K562 (cell line): ENCODE results near the gene PRR36. TPM values are rescaled to one million over a fixed set of nuclear protein-coding genes. Genes with fewer than 3 reads are reported as not detected.

ENCODE experiments used
- AFF4 ChIP-seq: sonication (generic); formaldehyde crosslinking; IDR thresholded peaks from 2 replicates; pipeline ENCODE4 v1.8.0; 2023; ENCODE audit warnings: mild to moderate bottlenecking, missing genetic modification reagents
- ATF1 ChIP-seq, 2 experiments: fragments of 450-650 bp in 1 of 2; IDR thresholded peaks; 2 replicates each; pipeline ENCODE4 v1.6.1; 2016; ENCODE audit warnings: missing compliant biosample characterization in 1 of 2, missing genetic modification characterization in 1 of 2
- HMGN3 ChIP-seq: IDR thresholded peaks from 2 replicates; pipeline ENCODE4 v1.6.1; 2011; ENCODE audit warnings: borderline replicate concordance, low read depth, mild to moderate bottlenecking, mixed read lengths, low read length; ENCODE audit not compliant: insufficient read length; ENCODE audit errors: extremely low read depth
- JUND ChIP-seq, 2 experiments: IDR thresholded peaks; 2 replicates in 1 of 2; 3 replicates in 1 of 2; pipeline ENCODE4 v1.6.1; 2011; ENCODE audit warnings: borderline replicate concordance in 2 of 2, low read depth in 2 of 2, low read length in 2 of 2, improper control_type of control experiment in 1 of 2, missing biosample characterization in 1 of 2, missing genetic modification characterization in 1 of 2, missing genetic modification reagents in 1 of 2
- KLF13 ChIP-seq: fragments of 450-650 bp; IDR thresholded peaks from 2 replicates; pipeline ENCODE4 v1.6.1; 2016; ENCODE audit warnings: missing genetic modification characterization, low read depth, mild to moderate bottlenecking, missing compliant biosample characterization, moderate library complexity, borderline replicate concordance
- MBD2 ChIP-seq: sonication (generic); IDR thresholded peaks from 2 replicates; pipeline ENCODE4 v1.6.1; 2016; ENCODE audit warnings: low read depth, borderline replicate concordance
- MLLT1 ChIP-seq, 2 experiments: fragments of 450-650 bp; IDR thresholded peaks; 2 replicates each; pipeline ENCODE4 v1.6.1; 2016
- MYC ChIP-seq, 2 experiments: fragments of 250-450 bp in 1 of 2; sonication (Bioruptor Pico) in 1 of 2; IDR thresholded peaks; 2 replicates each; pipeline versions ENCODE4 v1.5.1 to v1.6.1; 2012 to 2021; ENCODE audit warnings: low read depth in 2 of 2, borderline replicate concordance in 1 of 2, improper control_type of control experiment in 1 of 2, low read length in 1 of 2, mild to moderate bottlenecking in 1 of 2, moderate library complexity in 1 of 2
- NBN ChIP-seq: fragments of 450-650 bp; IDR thresholded peaks from 2 replicates; pipeline ENCODE4 v1.6.1; 2016; ENCODE audit warnings: low read depth, mild to moderate bottlenecking
- NFIX ChIP-seq: fragments of 250-450 bp; sonication (Bioruptor Pico); IDR thresholded peaks from 2 replicates; pipeline ENCODE4 v1.4.0; 2020; ENCODE audit warnings: low read depth, mild to moderate bottlenecking, moderate library complexity
- NKRF ChIP-seq: fragments of 450-650 bp; IDR thresholded peaks from 2 replicates; pipeline ENCODE4 v1.6.1; 2016; ENCODE audit warnings: borderline replicate concordance
- NR4A1 ChIP-seq, 2 experiments: fragments of 250-450 bp in 1 of 2; fragments of 450-650 bp in 1 of 2; sonication (Bioruptor Pico) in 1 of 2; IDR thresholded peaks; 2 replicates each; pipeline versions ENCODE4 v1.4.0 to v1.6.1; 2016 to 2020; ENCODE audit warnings: mild to moderate bottlenecking in 2 of 2, missing compliant biosample characterization in 1 of 2, missing genetic modification characterization in 1 of 2, moderate library complexity in 1 of 2
- NRF1 ChIP-seq, 2 experiments: fragments of 450-650 bp; IDR thresholded peaks in 1 of 2; conservative IDR thresholded peaks in 1 of 2; 2 replicates each; pipeline ENCODE4 v1.6.1; 2014; ENCODE audit warnings: mild to moderate bottlenecking in 2 of 2
- ZBTB1 ChIP-seq: sonication (generic); formaldehyde crosslinking; IDR thresholded peaks from 2 replicates; pipeline ENCODE4 v1.8.1; 2023; ENCODE audit warnings: missing genetic modification reagents, low read depth, mild to moderate bottlenecking, borderline replicate concordance
- ZNF121 ChIP-seq: sonication (generic); formaldehyde crosslinking; conservative IDR thresholded peaks from 2 replicates; pipeline ENCODE4 v1.8.0; 2022; ENCODE audit warnings: missing genetic modification reagents
- polyA plus RNA-seq, 8 experiments: library from polyadenylated mRNA; depleted of rRNA in 4 of 8; stranded (reverse) in 5 of 8; unstranded in 3 of 8; fragments of >200 nt; fragmentation: Nextera tagmentation in 2 of 8; fragmentation: Illumina TruSeq in 1 of 8; extraction: Ambion mirVana in 2 of 8; extraction: Trizol in 1 of 8; gene quantifications; 2 replicates each; pipeline versions ENCODE4 v1.2.1 to v1.2.3, GENCODE V29; 2011 to 2014; ENCODE audit warnings: inconsistent platforms in 1 of 8, missing spikeins in 1 of 8
- total RNA-seq, 7 experiments: library from RNA; depleted of rRNA in 6 of 7; stranded (reverse); fragments of >200 nt in 6 of 7; fragmentation: Illumina TruSeq in 2 of 7; extraction: Trizol in 2 of 7; gene quantifications; 2 replicates each; pipeline versions ENCODE4 v1.2.1 to v1.2.3, GENCODE V29; 2011 to 2021; ENCODE audit warnings: low replicate concordance in 1 of 7

The PRR36 gene
- total and polyA plus RNA-seq, 9 of the 15 experiments (the other 6 are each of a cell fraction or from before 2014, with no cell fraction given) = 0.05 to 0.42 (median 0.06) TPM; not detected in 6

GRCh38 chr19:7871437-7872305 lies 2.5 kb downstream of the PRR36 start (continued):
- TF ChIP-seq ATF1 (CRISPR knock-in tag; IDR thresholded peaks at IDR 0.05) = no peak
- 0 out of 2 replicates have a peak, but pooled peaks have one; percentile 4 for TF ChIP-seq ATF1 (tag; IDR thresholded peaks at IDR 0.05)
- TF ChIP-seq NR4A1 (CRISPR knock-in tag; IDR thresholded peaks at IDR 0.05) = peak; percentile 42; the same call in 1 of the 2 replicates
- TF ChIP-seq NR4A1 (tag; IDR thresholded peaks at IDR 0.05) = no peak
- 0 out of 2 replicates have a peak, but pooled peaks have one; percentile 24 for TF ChIP-seq MYC (IDR thresholded peaks at IDR 0.05; ENCODE audit: low read depth, low read length)
- TF ChIP-seq MYC (CRISPR knock-in tag; IDR thresholded peaks at IDR 0.05; ENCODE audit: borderline replicate concordance, low read depth) = no peak
- no peak for TF ChIP-seq NFIX (CRISPR knock-in tag)
- peak; percentile 20 for TF ChIP-seq HMGN3
- TF ChIP-seq MBD2 = no peak
- TF ChIP-seq NBN = 0 out of 2 replicates have a peak, but pooled peaks have one; percentile 74
- 0 out of 2 replicates have a peak, but pooled peaks have one; percentile 22 for TF ChIP-seq KLF13 (tag)
- TF ChIP-seq AFF4 (CRISPR knock-in tag) = 0 out of 2 replicates have a peak, but pooled peaks have one; percentile 49
- TF ChIP-seq NKRF = peak; percentile 87
- 0 out of 2 replicates have a peak, but pooled peaks have one; percentile 39 for TF ChIP-seq ZBTB1 (CRISPR knock-in tag)
- TF ChIP-seq MLLT1 (IDR thresholded peaks at IDR 0.05) = peak; percentile 72; a peak in 1 of 4 replicates
- TF ChIP-seq ZNF121 (CRISPR knock-in tag) = no peak
- peak; percentile 59 to 67; a peak in 2 of 4 replicates for TF ChIP-seq NRF1 (conservative IDR thresholded peaks at IDR 0.05 in 1 of 2, IDR thresholded peaks at IDR 0.05 in 1 of 2)
- TF ChIP-seq JUND (IDR thresholded peaks at IDR 0.05; ENCODE audit: borderline replicate concordance, low read depth, low read length) = peak; percentile 19; the same call in 1 of the 2 replicates
- TF ChIP-seq JUND (tag; IDR thresholded peaks at IDR 0.05; ENCODE audit: borderline replicate concordance, low read depth, low read length) = no peak; the same call in 2 of the 3 replicates
